GM19463 (cell line): ENCODE results near the gene SH2D3A.
"Not testable (repeated sequence)": the region's sequence is repeated elsewhere in the genome, so short reads cannot be mapped to it uniquely, and the experiment has no call there.

Experiments used
- ATAC-seq: cut with Tn5 transposase; IDR thresholded peaks from one replicate; pipeline ENCODE4 v1.9.1; 2021; ENCODE audit warnings: mild to moderate bottlenecking, moderate library complexity; ENCODE audit not compliant: unreplicated experiment

The SH2D3A gene

GRCh38 chr19:6762253-6762797 is 4.9 kb downstream of the SH2D3A start:
- ATAC-seq, result not testable (repeated sequence)

GRCh38 chr19:6761053-6761676 is 6.1 kb downstream of the SH2D3A start:
- ATAC-seq, result no peak

GRCh38 chr19:6760606-6761005 is 6.6 kb downstream of the SH2D3A start:
- ATAC-seq, result no peak

- ATAC-seq, result no peak
Measured at GRCh38 chr19:6754653-6755463, 12.4 kb downstream of the SH2D3A start.

- no peak for ATAC-seq
Measured at GRCh38 chr19:6754136-6754535, 13.1 kb downstream of the SH2D3A start.

GRCh38 chr19:6753178-6754031 is 13.8 kb downstream of the SH2D3A start:
- peak; percentile 87 for ATAC-seq

- no peak for ATAC-seq
Measured at GRCh38 chr19:6752256-6753177, 14.7 kb downstream of the SH2D3A start.

GRCh38 chr19:6751189-6751588 is 16.0 kb downstream of the SH2D3A start:
- no peak for ATAC-seq

GRCh38 chr19:6750062-6750461 is 17.2 kb downstream of the SH2D3A start:
- no peak for ATAC-seq

- not testable (repeated sequence) for ATAC-seq
Measured at GRCh38 chr19:6748543-6748942, 18.7 kb downstream of the SH2D3A start.

- ATAC-seq, result no peak
Measured at GRCh38 chr19:6745965-6746364, 21.3 kb downstream of the SH2D3A start.

GRCh38 chr19:6744381-6745301 is 22.6 kb downstream of the SH2D3A start:
- no peak for ATAC-seq

- ATAC-seq, result no peak
Measured at GRCh38 chr19:6743714-6744380, 23.4 kb downstream of the SH2D3A start.

GRCh38 chr19:6743066-6743465 is 24.2 kb downstream of the SH2D3A start:
- no peak for ATAC-seq

- ATAC-seq, result no peak
Measured at GRCh38 chr19:6740589-6741343, 26.5 kb downstream of the SH2D3A start.

GRCh38 chr19:6739883-6740588 is 27.2 kb downstream of the SH2D3A start:
- no peak for ATAC-seq

GRCh38 chr19:6739390-6739882 is 27.8 kb downstream of the SH2D3A start, which contains the start of gene TRIP10:
Gene TRIP10 (plus strand): TSS chr19:6739680. CDS start chr19:6739762, 82 bp downstream.
- ATAC-seq, result no peak
